Heart left ventricle (tissue), 11 donors: Measurements from ENCODE around the gene GIPC3. TPM values are rescaled to one million over a fixed set of nuclear protein-coding genes. Genes with fewer than 3 reads are reported as not detected.

Experiments
- polyA plus RNA-seq, 2 donors: library from polyadenylated mRNA; stranded (reverse); fragments of 200-250 nt; gene quantifications; one replicate each; pipeline ENCODE4 v1.2.3, GENCODE V29; 2013
- total RNA-seq, 9 donors: library from RNA; depleted of rRNA in 2 of 9; stranded (reverse); fragments of >200 nt in 2 of 9; fragmentation: NEBNext Ultra II Directional in 3 of 9; extraction: Animal tissue kit (Norgen Biotek cat#: 25700) in 3 of 9; gene quantifications; one replicate each; pipeline versions ENCODE4 v1.1.0 to v1.2.4, GENCODE V29; 2016 to 2023
- donor health status: ischemic (EF 13 %, LVEDD 7.1; RV severe dilation, severe dysfunction).
- donor health status: healthy with polysubstance abuse.
- donor health status: DM: no; HTN: yes; CAD: no.
- donor health status: DM: no; HTN: no; CAD: no.
- donor health status: ischemic (EF 25% LVEDD 5.7; RV mildly dilated, moderate dysfunction).
- donor health status: healthy.
- donor health status: DM: yes; HTN: yes; CAD: no.
- donor health status: PGD.
- donor health status: nonischemic (EF 23%, LVEDD 6.1; RV moderate dilation, normal function).

GIPC3 gene
- total and polyA plus RNA-seq, 11 donors: 1.00 to 3.3 (median 2.0) TPM

Other genes with a start within 250 kb of the GIPC3 start
- 100 to 1,000 TPM; 107 to 267 (median 155) TPM for gene NFIC, start 218.9 kb upstream of the GIPC3 start, total RNA-seq
- 100 to 1,000 TPM; 159 to 192 TPM for gene NFIC, start 218.9 kb upstream of the GIPC3 start, polyA plus RNA-seq
- gene SMIM24, start 105.0 kb upstream of the GIPC3 start, total RNA-seq: not detected
- gene SMIM24, start 105.0 kb upstream of the GIPC3 start, polyA plus RNA-seq: under 1 TPM in 1 of 2 donors, not detected in 1; 0.15 TPM
- not detected for gene SMIM44, start 102.0 kb upstream of the GIPC3 start, total RNA-seq
- not detected for gene SMIM44, start 102.0 kb upstream of the GIPC3 start, polyA plus RNA-seq
- gene DOHH, start 84.8 kb upstream of the GIPC3 start, total RNA-seq: 10 to 100 TPM in 5 of 9 donors, 1 to 10 TPM in 4; 7.4 to 32.3 (median 10.1) TPM
- gene DOHH, start 84.8 kb upstream of the GIPC3 start, polyA plus RNA-seq: 10 to 100 TPM; 17.9 to 34.3 TPM
- gene FZR1, start 79.2 kb upstream of the GIPC3 start, total RNA-seq: 10 to 100 TPM; 15.4 to 41.0 (median 26.4) TPM
- 10 to 100 TPM; 13.9 to 23.5 TPM for gene FZR1, start 79.2 kb upstream of the GIPC3 start, polyA plus RNA-seq
- 1 to 10 TPM in 3 of 9 donors, under 1 TPM in 3, not detected in 3; 0.63 to 1.8 (median 0.93) TPM for gene TEKTIP1, start 46.3 kb upstream of the GIPC3 start, total RNA-seq
- gene TEKTIP1, start 46.3 kb upstream of the GIPC3 start, polyA plus RNA-seq: not detected
- gene MFSD12, start 27.9 kb upstream of the GIPC3 start, total RNA-seq: 10 to 100 TPM; 15.7 to 62.8 (median 23.4) TPM
- 10 to 100 TPM; 19.0 to 51.8 TPM for gene MFSD12, start 27.9 kb upstream of the GIPC3 start, polyA plus RNA-seq
- 10 to 100 TPM; 24.8 to 65.6 (median 35.4) TPM for gene HMG20B, start 12.5 kb upstream of the GIPC3 start, total RNA-seq
- gene HMG20B, start 12.5 kb upstream of the GIPC3 start, polyA plus RNA-seq: 10 to 100 TPM; 48.8 to 68.6 TPM
- 1 to 10 TPM; 2.4 to 5.1 (median 2.9) TPM for gene TBXA2R, start 21.4 kb downstream of the GIPC3 start, total RNA-seq
- 1 to 10 TPM; 1.9 to 2.2 TPM for gene TBXA2R, start 21.4 kb downstream of the GIPC3 start, polyA plus RNA-seq
- gene CACTIN, start 41.3 kb downstream of the GIPC3 start, total RNA-seq: 10 to 100 TPM in 8 of 9 donors, 1 to 10 TPM in 1; 9.8 to 23.4 (median 14.1) TPM
- gene CACTIN, start 41.3 kb downstream of the GIPC3 start, polyA plus RNA-seq: 10 to 100 TPM; 11.9 to 20.4 TPM
- 10 to 100 TPM; 27.8 to 56.6 (median 38.2) TPM for gene PIP5K1C, start 115.0 kb downstream of the GIPC3 start, total RNA-seq
- 10 to 100 TPM; 23.9 to 31.0 TPM for gene PIP5K1C, start 115.0 kb downstream of the GIPC3 start, polyA plus RNA-seq
- gene TJP3, start 122.9 kb downstream of the GIPC3 start, total RNA-seq: under 1 TPM in 2 of 9 donors, not detected in 7; 0.41 to 0.48 TPM
- under 1 TPM in 1 of 2 donors, not detected in 1; 0.06 TPM for gene TJP3, start 122.9 kb downstream of the GIPC3 start, polyA plus RNA-seq
- 10 to 100 TPM in 6 of 9 donors, 1 to 10 TPM in 3; 8.8 to 28.7 (median 13.8) TPM for gene APBA3, start 176.2 kb downstream of the GIPC3 start, total RNA-seq
- 10 to 100 TPM; 11.6 to 22.1 TPM for gene APBA3, start 176.2 kb downstream of the GIPC3 start, polyA plus RNA-seq
- 10 to 100 TPM; 58.9 to 96.9 (median 69.1) TPM for gene MRPL54, start 177.2 kb downstream of the GIPC3 start, total RNA-seq
- gene MRPL54, start 177.2 kb downstream of the GIPC3 start, polyA plus RNA-seq: 100 to 1,000 TPM in 1 of 2 donors, 10 to 100 TPM in 1; 76.8 to 153 TPM
- not detected for gene RAX2, start 186.8 kb downstream of the GIPC3 start, total RNA-seq
- gene RAX2, start 186.8 kb downstream of the GIPC3 start, polyA plus RNA-seq: not detected
- 1 to 10 TPM in 4 of 9 donors, under 1 TPM in 5; 0.20 to 8.9 (median 0.70) TPM for gene MATK, start 200.9 kb downstream of the GIPC3 start, total RNA-seq
- under 1 TPM; 0.57 to 1.00 TPM for gene MATK, start 200.9 kb downstream of the GIPC3 start, polyA plus RNA-seq